D721Med (cell line): ENCODE data around the gene PPP1CC.

ENCODE experiments used
- DNase-seq: peaks from one replicate; pipeline ENCODE4 v3.0.0; 2011; ENCODE audit warnings: low spot score; ENCODE audit not compliant: insufficient read length
- FAIRE-seq: peaks from 2 replicates; lab custom pipeline; 2011; peaks lifted over from hg19 to GRCh38; lab: Jason Lieb, UNC
- CTCF ChIP-seq: IDR thresholded peaks from 2 replicates; pipeline ENCODE4 v1.5.1; 2012; ENCODE audit warnings: mild to moderate bottlenecking, control low read depth; ENCODE audit not compliant: insufficient read depth; ENCODE audit errors: missing control alignments

The PPP1CC gene

DNA sequence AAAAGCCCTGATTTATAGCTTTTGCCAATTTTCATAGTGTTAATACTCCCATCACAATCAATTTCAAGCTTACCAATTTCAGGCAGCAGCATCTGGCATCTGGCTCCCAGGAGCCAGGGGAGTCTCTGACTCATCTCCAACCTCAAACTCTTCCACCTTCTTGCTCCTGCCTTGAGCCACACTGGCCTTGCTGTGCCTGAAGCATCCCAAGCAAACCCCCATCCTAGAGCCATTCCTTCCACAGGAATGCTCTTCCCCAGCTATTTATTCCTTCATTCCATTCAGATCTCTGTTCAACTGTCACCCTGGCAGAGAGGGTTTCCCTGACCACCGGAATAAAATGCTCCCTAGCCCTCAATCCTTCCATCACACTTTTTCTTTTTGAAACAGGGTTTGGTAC, 13.9 kb upstream of the PPP1CC start:
- no peak for TF ChIP-seq CTCF
- FAIRE-seq (no peak), DNase-seq (no peak)

GRCh38 chr12:110754101-110754793, 11.6 kb upstream of the PPP1CC start:
- DNase-seq: no peak
- no peak for TF ChIP-seq CTCF
- no peak for FAIRE-seq

GRCh38 chr12:110750784-110751461, 8.2 kb upstream of the PPP1CC start:
- DNase-seq (no peak), FAIRE-seq (no peak)
- TF ChIP-seq CTCF: no peak

- no peak for TF ChIP-seq CTCF
- DNase-seq (no peak), FAIRE-seq (no peak)
These were observed 3.9 kb upstream of the PPP1CC start for GRCh38 chr12:110746550-110746949.

- no peak for TF ChIP-seq CTCF
- DNase-seq (no peak), FAIRE-seq (no peak)
These were observed 3.0 kb upstream of the PPP1CC start for GRCh38 chr12:110745542-110746284.

DNA sequence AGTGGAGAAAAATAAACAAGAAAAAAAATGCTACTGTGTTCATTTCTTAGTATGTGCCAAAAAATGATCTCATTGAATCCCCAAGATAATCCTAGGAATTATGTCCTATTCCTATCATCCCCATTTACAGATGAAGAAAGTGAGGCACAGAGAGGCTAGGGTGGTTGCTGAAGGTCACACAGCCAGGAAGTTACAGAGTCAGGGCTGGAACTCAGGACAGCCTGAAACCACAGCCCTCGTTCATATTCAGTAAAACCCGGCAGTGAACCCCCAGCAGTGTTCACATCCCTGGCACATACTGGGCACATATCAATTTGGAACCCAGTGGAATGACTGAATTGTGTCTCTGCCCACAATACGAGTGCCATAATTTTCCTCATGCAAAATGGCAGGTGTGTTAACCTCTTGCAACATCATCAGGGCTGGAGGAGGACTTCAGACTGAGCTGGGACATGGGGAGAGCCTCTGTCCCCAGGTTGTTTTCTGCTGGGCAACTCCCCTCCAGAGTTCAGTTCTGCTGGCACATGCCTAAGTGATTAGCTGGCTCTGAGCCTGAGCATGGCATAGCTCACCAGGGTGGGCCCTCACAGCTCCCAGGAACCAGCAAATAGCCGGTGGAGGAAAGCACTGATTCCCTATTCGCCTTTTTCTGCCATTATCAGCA, 2.0 kb upstream of the PPP1CC start:
- TF ChIP-seq CTCF: no peak
- no peak for FAIRE-seq
- DNase-seq: no peak
